ENCODE data around the gene NDUFAF5. TPM values are rescaled to one million over a fixed set of nuclear protein-coding genes. Genes with fewer than 3 reads are reported as not detected.
A peak's percentile ranks its signal among the peaks of the same experiment; 100 is the strongest.
"Not testable (repeated sequence)": the region's sequence is repeated elsewhere in the genome, so short reads cannot be mapped to it uniquely, and the experiment has no call there.

The NDUFAF5 gene
- total and polyA plus RNA-seq, 8 donors, result 6.6 to 21.9 (median 9.9) TPM

DNA sequence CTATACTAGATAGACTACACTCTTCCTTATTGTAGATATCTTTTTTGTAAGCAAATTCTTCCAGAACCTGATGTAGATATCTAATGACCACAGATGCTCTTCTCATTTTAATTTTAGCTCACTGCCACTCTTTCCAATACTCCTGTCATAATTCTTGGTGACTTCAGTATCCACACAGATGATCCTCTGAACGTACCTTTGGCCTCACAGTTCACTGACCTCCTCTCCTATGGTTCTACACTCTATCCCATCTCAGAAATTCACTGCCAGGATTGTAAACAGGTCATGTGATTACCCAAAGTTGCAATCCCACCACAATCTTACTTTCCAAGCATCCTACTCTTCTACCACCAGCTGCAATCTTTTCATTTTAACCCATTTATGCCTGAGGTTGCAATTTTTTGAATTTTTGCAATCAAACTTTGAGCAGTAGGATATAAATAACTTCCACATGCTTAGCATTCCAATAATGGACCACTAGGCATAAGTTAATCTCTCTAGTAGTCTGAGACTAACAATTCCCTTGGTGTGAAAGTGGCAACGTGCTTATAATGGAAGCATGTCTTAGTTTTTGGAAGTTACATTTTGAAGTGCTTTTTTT lies 31.3 kb upstream of the NDUFAF5 start:
- ATAC-seq, result no peak
- DNase-seq, result no peak
- peaks cover 0 to 9% (median 3%) of the 10 kb centered on the region in 3 donors for H3K36me3 ChIP-seq
- WGBS, 2 donors, result 90 to 97% methylated on average over 2 of the region's 2 CpGs
- H3K4me3 ChIP-seq, result no peak overlapping the region
- H3K9me3 ChIP-seq, result no peaks in the 10 kb centered on the region
- TF ChIP-seq, protein P1, sequence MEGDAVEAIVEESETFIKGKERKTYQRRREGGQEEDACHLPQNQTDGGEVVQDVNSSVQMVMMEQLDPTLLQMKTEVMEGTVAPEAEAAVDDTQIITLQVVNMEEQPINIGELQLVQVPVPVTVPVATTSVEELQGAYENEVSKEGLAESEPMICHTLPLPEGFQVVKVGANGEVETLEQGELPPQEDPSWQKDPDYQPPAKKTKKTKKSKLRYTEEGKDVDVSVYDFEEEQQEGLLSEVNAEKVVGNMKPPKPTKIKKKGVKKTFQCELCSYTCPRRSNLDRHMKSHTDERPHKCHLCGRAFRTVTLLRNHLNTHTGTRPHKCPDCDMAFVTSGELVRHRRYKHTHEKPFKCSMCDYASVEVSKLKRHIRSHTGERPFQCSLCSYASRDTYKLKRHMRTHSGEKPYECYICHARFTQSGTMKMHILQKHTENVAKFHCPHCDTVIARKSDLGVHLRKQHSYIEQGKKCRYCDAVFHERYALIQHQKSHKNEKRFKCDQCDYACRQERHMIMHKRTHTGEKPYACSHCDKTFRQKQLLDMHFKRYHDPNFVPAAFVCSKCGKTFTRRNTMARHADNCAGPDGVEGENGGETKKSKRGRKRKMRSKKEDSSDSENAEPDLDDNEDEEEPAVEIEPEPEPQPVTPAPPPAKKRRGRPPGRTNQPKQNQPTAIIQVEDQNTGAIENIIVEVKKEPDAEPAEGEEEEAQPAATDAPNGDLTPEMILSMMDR (IDR thresholded peaks at IDR 0.05), result no peak
- no peaks in the 10 kb centered on the region for H3K4me1 ChIP-seq
- H3K27ac ChIP-seq, result no peak overlapping the region
- intact Hi-C loops (cut with DNase I), result no loop called here
- FAIRE-seq, result no peak
- H3K27me3 ChIP-seq, result no peaks in the 10 kb centered on the region

GRCh38 chr20:13755809-13756208 lies 29.0 kb upstream of the NDUFAF5 start:
- intact Hi-C loops (cut with DNase I), result no loop called here

GRCh38 chr20:13756551-13756950 lies 28.3 kb upstream of the NDUFAF5 start:
- H3K27ac ChIP-seq, result no peak overlapping the region
- peaks cover 0 to 18% (median 5%) of the 10 kb centered on the region in 3 donors for H3K36me3 ChIP-seq
- no peaks in the 10 kb centered on the region for H3K9me3 ChIP-seq
- intact Hi-C loops (cut with DNase I), result no loop called here
- TF ChIP-seq, protein P1 (IDR thresholded peaks at IDR 0.05), result no peak
- ATAC-seq, result no peak
- no peaks in the 10 kb centered on the region for H3K27me3 ChIP-seq
- H3K4me1 ChIP-seq, result no peaks in the 10 kb centered on the region
- FAIRE-seq, result no peak
- WGBS, 2 donors, result 92 to 100% methylated on average over 1 of the region's 1 CpG
- H3K4me3 ChIP-seq, result no peak overlapping the region
- DNase-seq, result no peak

More at GRCh38 chr20:13755809-13756208, 29.0 kb upstream of the NDUFAF5 start:
- peaks cover 2 to 16% (median 5%) of the 10 kb centered on the region in 3 donors for H3K36me3 ChIP-seq
- H3K9me3 ChIP-seq, result no peaks in the 10 kb centered on the region
- H3K4me1 ChIP-seq, result no peaks in the 10 kb centered on the region
- WGBS, 2 donors, result 73 to 81% methylated on average over 5 of the region's 5 CpGs
- no peaks in the 10 kb centered on the region for H3K27me3 ChIP-seq
- H3K4me3 ChIP-seq, result no peak overlapping the region
- TF ChIP-seq, protein P1 (IDR thresholded peaks at IDR 0.05), result no peak
- ATAC-seq, result no peak
- peak; percentile 47 for FAIRE-seq
- H3K27ac ChIP-seq, result no peak overlapping the region
- no peak for DNase-seq

DNA sequence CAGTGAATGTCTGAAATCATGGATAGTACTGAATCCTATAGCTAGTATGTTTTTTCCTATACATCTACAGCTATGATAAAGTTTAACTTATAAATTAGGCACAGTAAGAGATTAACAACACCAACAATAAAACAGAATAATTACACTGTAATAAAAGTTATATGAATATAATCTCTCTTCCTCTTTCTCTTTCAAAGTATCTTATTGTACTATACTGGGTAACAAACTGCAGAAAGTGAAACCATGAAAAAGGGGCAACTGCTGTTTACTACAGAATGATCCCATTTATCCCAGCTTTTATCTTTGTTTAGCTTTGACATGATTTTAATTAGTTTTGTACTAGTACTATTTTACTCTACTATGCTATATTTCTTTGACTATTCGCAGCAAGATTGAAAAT lies 25.9 kb upstream of the NDUFAF5 start:
- H3K9me3 ChIP-seq, result no peaks in the 10 kb centered on the region
- H3K4me3 ChIP-seq, result no peak overlapping the region
- 44 to 99% methylated on average over 1 of the region's 1 CpG for WGBS, 2 donors
- TF ChIP-seq, protein P1 (IDR thresholded peaks at IDR 0.05), result no peak
- ATAC-seq (no peak), FAIRE-seq (peak; percentile 53), DNase-seq (no peak)
- no peaks in the 10 kb centered on the region for H3K4me1 ChIP-seq
- H3K36me3 ChIP-seq, result peaks cover 0 to 20% (median 5%) of the 10 kb centered on the region in 3 donors
- H3K27ac ChIP-seq, result no peak overlapping the region
- intact Hi-C loops (cut with DNase I), result no loop called here
- no peaks in the 10 kb centered on the region for H3K27me3 ChIP-seq

GRCh38 chr20:13760451-13760946 lies 24.3 kb upstream of the NDUFAF5 start:
- FAIRE-seq; DNase-seq; H3K9me3 ChIP-seq; H3K27ac ChIP-seq; H3K4me1 ChIP-seq; H3K27me3 ChIP-seq; intact Hi-C loops (cut with DNase I); ATAC-seq; H3K4me3 ChIP-seq: not testable (repeated sequence)
- peaks cover 0 to 17% (median 5%) of the 10 kb centered on the region in 3 donors for H3K36me3 ChIP-seq
- WGBS, 2 donors, result 92 to 97% methylated on average over 15 to 33 of the region's 33 CpGs

Measured in pancreas (tissue), 10 donors.